OCI-M2 (cell line): ENCODE data around the gene TIAM1.
"Not testable (repeated sequence)": the region's sequence is repeated elsewhere in the genome, so short reads cannot be mapped to it uniquely, and the experiment has no call there.

ENCODE experiments used
- DNase-seq: peaks from one replicate; lab custom pipeline; 2025; ENCODE audit not compliant: unreplicated experiment; lab: John Stamatoyannopoulos, UW

TIAM1 gene

GRCh38 chr21:31255036-31255435, 89.0 kb downstream of the TIAM1 start:
- DNase-seq: no peak

GRCh38 chr21:31254131-31254530, 89.9 kb downstream of the TIAM1 start:
- DNase-seq: no peak

- DNase-seq: no peak
These were observed 90.4 kb downstream of the TIAM1 start for GRCh38 chr21:31253684-31254083.

GRCh38 chr21:31252611-31253010, 91.5 kb downstream of the TIAM1 start:
- no peak for DNase-seq

GRCh38 chr21:31252091-31252490, 92.0 kb downstream of the TIAM1 start:
- DNase-seq: no peak

- no peak for DNase-seq
These were observed 92.4 kb downstream of the TIAM1 start for GRCh38 chr21:31251686-31252085.

GRCh38 chr21:31248598-31248997, 95.5 kb downstream of the TIAM1 start:
- no peak for DNase-seq

GRCh38 chr21:31243611-31244010, 100.5 kb downstream of the TIAM1 start:
- DNase-seq: no peak

- DNase-seq: no peak
These were observed 107.5 kb downstream of the TIAM1 start for GRCh38 chr21:31236528-31236927.

GRCh38 chr21:31235671-31236450, 108.2 kb downstream of the TIAM1 start:
- no peak for DNase-seq

GRCh38 chr21:31234936-31235335, 109.1 kb downstream of the TIAM1 start:
- DNase-seq: no peak

GRCh38 chr21:31233711-31234110, 110.3 kb downstream of the TIAM1 start:
- no peak for DNase-seq

- no peak for DNase-seq
These were observed 111.7 kb downstream of the TIAM1 start for GRCh38 chr21:31232344-31232743.

GRCh38 chr21:31230937-31231336, 113.1 kb downstream of the TIAM1 start:
- no peak for DNase-seq

GRCh38 chr21:31228723-31229122, 115.3 kb downstream of the TIAM1 start:
- DNase-seq: not testable (repeated sequence)

GRCh38 chr21:31225713-31226112, 118.3 kb downstream of the TIAM1 start:
- DNase-seq: no peak

- no peak for DNase-seq
These were observed 121.9 kb downstream of the TIAM1 start for GRCh38 chr21:31222142-31222541.

GRCh38 chr21:31221043-31221442, 123.0 kb downstream of the TIAM1 start:
- DNase-seq: no peak

- DNase-seq: no peak
These were observed 123.5 kb downstream of the TIAM1 start for GRCh38 chr21:31220575-31220974.

- no peak for DNase-seq
These were observed 125.0 kb downstream of the TIAM1 start for GRCh38 chr21:31218830-31219608.

- DNase-seq: no peak
These were observed 127.9 kb downstream of the TIAM1 start for GRCh38 chr21:31216206-31216605.

GRCh38 chr21:31213787-31214186, 130.3 kb downstream of the TIAM1 start:
- no peak for DNase-seq
